Activated effector memory CD4-positive, alpha-beta T cell treated with anti-CD3 and anti-CD28 coated beads, Interleukin-2, amount 50 U/mL, for 16 hours (primary cell): ENCODE data around the gene CYTH3.
"Not testable (repeated sequence)": the region's sequence is repeated elsewhere in the genome, so short reads cannot be mapped to it uniquely, and the experiment has no call there.

ENCODE experiments used
- DNase-seq: peaks from one replicate; pipeline ENCODE4 v3.0.0-alpha.2; 2020

The CYTH3 gene

GRCh38 chr7:6272481-6273323 is at the start of gene CYTH3:
CYTH3 (minus strand) TSS chr7:6272624; CDS start chr7:6272507, 117 bp downstream.
- peak; percentile 92 for DNase-seq

GRCh38 chr7:6320791-6321190 is 48.4 kb upstream of the CYTH3 start:
- no peak for DNase-seq

GRCh38 chr7:6317797-6318438 is 45.5 kb upstream of the CYTH3 start:
- no peak for DNase-seq

GRCh38 chr7:6316226-6316625 is 43.8 kb upstream of the CYTH3 start:
- DNase-seq = no peak

- no peak for DNase-seq
These were observed 43.3 kb upstream of the CYTH3 start for GRCh38 chr7:6315746-6316145.

- DNase-seq = no peak
These were observed 38.0 kb upstream of the CYTH3 start for GRCh38 chr7:6310271-6310993.

- DNase-seq = no peak
These were observed 35.3 kb upstream of the CYTH3 start for GRCh38 chr7:6307762-6308161.

GRCh38 chr7:6306471-6306870 is 34.0 kb upstream of the CYTH3 start:
- DNase-seq = no peak

- no peak for DNase-seq
These were observed 32.9 kb upstream of the CYTH3 start for GRCh38 chr7:6305330-6305729.

- DNase-seq = not testable (repeated sequence)
These were observed 29.0 kb upstream of the CYTH3 start for GRCh38 chr7:6301446-6301845.

GRCh38 chr7:6299774-6300173 is 27.4 kb upstream of the CYTH3 start:
- no peak for DNase-seq

- no peak for DNase-seq
These were observed 22.4 kb upstream of the CYTH3 start for GRCh38 chr7:6294839-6295238.

GRCh38 chr7:6293202-6293601 is 20.8 kb upstream of the CYTH3 start:
- no peak for DNase-seq

- peak; percentile 43 for DNase-seq
These were observed 19.5 kb upstream of the CYTH3 start for GRCh38 chr7:6291941-6292340.

- DNase-seq = no peak
These were observed 19.1 kb upstream of the CYTH3 start for GRCh38 chr7:6291531-6291930.

- no peak for DNase-seq
These were observed 17.9 kb upstream of the CYTH3 start for GRCh38 chr7:6290319-6290741.

GRCh38 chr7:6288270-6288860 is 15.9 kb upstream of the CYTH3 start:
- DNase-seq = peak; percentile 12

- DNase-seq = no peak
These were observed 14.1 kb upstream of the CYTH3 start for GRCh38 chr7:6286486-6286885.

GRCh38 chr7:6284461-6285360 is 12.3 kb upstream of the CYTH3 start:
- no peak for DNase-seq

- no peak for DNase-seq
These were observed 11.6 kb upstream of the CYTH3 start for GRCh38 chr7:6284055-6284400.

GRCh38 chr7:6283391-6284054 is 11.1 kb upstream of the CYTH3 start:
- not testable (repeated sequence) for DNase-seq

GRCh38 chr7:6279937-6280336 is 7.5 kb upstream of the CYTH3 start:
- no peak for DNase-seq
